Fibroblast of skin of back (primary cell): ENCODE results near the gene C17orf100.
"Not testable (repeated sequence)": the region's sequence is repeated elsewhere in the genome, so short reads cannot be mapped to it uniquely, and the experiment has no call there.

Experiments
- DNase-seq: peaks from one replicate; pipeline ENCODE4 v3.0.0-alpha.2; 2013

C17orf100 gene

DNA sequence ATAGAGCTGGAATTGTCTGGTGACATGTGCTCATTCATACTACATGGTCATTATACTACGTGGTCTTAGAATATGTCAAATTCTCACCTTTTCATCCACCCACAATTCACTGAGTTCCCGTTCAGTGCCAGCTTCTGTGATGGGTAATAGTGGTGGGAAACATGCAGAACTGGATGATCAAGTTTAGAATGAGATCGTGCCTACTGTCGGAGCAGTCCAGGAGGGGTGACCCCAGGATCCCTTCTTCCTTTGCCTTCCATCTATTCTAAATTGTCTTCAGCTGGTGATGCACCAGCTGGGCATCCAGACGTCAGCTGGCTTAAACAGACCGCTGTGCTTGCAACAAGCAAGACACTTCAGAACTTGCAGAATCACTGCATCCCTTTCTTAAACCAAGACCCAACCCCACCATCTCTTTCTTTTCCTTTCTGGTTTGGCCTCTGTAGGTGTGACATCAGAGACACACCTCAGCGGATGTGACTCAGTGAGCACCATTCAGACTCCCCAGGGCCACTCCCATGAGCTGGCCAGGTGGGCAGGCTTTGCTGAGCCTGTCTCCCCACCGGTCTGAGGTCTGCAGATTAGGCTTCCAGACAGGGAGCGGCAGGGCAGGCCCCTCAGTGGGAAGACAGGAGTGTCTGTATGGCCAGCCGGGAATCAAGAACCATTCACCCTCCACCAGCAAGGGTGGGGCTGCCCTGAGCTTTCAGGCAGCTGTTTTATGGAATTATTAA, 18.1 kb downstream of the C17orf100 start:
- DNase-seq: no peak

DNA sequence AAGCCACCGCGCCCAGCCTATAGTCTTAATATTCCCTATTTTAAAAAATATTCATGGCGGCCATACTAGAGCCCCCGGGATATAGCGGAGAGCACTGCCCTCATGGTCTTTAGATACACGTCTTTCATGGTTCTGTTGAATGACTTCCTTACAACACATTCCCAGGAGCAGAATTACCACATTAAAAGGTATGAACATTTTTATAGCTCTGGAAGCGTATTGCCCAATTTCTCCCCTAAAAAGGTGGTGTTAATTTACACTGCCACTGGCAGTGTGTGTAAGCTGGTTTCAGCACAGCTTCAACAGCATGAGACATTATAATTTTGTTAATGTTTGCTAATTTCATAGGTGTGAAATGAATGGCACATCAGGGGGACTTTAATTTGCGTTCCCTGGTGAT, 19.0 kb downstream of the C17orf100 start:
- no peak for DNase-seq

DNA sequence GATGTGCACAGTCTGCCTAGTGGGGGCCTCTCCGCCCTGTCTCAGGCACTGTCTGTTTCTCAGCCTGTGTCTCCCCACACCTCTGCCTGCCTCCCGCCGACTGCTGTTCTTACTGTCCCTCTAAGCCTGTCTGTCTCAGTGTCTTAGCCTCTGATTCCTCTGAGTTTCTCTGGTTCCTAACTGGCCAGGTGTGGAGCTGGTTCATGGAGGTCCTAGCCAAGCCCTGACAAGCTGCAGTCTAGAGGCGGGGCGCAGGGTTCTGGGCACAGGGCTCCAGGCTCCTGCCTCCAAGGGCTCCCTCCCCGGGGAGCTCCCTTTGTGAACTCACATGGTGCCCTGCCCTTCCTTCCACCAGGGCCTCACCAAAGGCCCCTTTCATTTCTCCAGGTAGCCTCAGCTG, 19.4 kb downstream of the C17orf100 start:
- DNase-seq: no peak

DNA sequence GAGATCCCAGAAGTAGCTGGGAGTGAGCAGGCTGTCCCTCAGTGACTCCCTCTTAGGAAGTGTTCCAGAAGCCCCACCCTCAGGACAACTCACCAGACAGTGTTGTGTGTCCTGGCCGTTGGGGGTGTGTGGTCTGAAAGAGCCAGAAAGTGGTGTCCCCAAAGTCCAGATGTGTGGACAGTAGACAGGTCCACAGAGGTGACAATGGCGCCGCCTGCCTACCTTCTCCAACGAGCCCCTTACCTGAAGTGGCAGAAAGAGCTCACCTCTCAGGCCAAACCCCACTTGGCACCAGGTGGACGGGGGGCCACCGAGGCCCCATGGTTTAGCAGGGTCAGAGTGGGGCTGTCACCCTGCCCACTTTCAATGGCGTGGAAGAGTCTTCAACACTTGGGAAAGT, 19.9 kb downstream of the C17orf100 start:
- no peak for DNase-seq

DNA sequence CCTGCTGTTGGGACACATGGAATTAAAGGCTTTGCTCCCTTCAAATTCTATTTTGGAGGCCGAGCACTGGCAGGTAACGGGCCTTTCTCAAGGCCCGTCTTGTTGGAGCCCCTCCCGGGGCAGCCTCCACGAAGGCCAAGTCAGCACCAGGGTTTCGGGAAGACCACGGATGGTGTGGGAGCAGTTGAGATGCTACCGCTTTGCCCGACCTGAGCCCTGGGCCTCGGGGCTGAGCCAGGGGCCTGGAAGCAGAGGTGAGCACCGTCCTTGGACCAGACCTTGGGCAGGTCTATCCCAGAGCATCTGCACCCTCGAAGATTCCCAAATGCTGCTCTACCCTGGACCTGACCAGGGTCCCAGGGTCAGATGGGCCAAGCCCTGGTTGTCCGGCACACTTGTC, 23.0 kb downstream of the C17orf100 start:
- DNase-seq: no peak

DNA sequence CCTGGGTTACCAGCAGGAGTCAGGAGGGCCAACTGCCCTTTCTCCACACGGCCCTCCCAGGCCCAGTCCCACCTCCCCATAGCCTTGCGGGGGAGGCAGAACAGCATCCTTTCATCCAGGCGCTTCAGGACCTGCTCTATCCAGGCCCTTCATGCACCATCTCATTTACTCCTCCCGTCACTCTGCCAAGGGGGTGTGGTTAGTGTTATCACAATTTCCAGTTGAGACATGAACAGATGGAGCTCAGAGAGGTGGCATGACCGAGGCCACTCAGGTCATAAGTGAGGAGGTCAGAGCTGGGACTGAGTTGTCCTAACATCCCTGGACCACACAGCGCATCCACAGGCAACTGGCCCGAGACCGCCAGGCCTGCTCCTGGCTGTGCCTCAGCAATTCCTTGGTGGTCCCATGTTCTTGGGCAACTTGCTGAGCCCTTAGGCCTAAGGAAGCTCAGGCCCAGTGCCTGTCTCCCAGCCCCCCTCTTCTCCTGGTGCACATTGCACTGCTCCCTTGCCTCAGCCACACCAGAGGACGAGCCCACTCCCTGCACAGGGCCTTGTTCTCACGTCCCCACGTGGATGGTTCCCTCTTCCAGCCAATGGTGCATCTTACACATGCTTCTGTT, 23.8 kb downstream of the C17orf100 start:
- DNase-seq: no peak

DNA sequence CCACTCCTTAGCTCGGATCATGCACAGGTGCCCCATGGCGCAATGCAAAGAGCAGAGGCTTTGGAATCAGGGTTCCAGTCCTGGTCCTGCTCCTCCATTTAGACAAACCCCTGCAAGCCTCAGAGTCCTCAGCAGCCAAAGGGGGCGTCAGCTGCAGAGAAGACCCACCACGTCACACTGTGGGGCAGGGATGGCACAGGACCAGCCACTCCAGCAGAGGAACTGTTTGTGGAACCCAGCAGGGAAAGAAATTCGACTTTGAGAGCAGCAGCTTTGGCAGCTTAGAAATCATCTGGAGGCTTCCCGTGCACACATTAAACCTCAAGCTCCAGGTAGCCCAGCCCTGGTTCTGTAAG, 25.2 kb downstream of the C17orf100 start:
- DNase-seq: no peak

DNA sequence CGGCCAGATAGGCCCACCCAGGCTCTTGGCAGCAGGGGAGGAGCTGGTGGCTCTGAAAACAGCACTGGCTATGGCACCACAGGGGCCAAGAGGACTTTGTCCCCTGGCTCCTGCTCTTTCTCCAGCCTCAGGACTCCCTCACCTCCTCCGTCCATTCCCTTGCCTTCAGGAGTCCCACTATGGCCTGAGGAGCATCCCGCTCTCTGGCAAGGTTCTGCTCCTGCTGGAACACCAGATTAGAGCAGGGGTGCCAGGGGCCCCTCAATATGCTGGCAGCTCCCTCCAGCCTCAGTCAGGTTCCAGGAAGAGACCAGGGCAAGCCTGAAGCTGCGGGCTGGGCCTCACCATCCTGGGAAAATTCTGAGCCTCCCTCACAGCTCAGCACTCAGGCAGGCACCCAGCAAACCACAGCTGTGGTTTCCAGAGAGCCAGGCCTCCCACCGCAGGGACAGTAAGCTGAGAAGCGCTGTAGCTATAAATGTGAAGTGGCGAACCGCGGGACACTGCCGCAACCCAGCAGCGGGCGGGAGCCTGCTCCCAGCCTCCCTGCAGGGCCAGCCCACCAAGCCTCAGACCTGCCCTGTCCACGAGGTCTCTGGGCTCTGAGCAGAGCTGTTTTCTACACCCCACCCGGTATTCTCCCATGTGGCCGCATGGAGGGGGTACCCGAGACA, 25.7 kb downstream of the C17orf100 start:
- DNase-seq: peak; percentile 65

DNA sequence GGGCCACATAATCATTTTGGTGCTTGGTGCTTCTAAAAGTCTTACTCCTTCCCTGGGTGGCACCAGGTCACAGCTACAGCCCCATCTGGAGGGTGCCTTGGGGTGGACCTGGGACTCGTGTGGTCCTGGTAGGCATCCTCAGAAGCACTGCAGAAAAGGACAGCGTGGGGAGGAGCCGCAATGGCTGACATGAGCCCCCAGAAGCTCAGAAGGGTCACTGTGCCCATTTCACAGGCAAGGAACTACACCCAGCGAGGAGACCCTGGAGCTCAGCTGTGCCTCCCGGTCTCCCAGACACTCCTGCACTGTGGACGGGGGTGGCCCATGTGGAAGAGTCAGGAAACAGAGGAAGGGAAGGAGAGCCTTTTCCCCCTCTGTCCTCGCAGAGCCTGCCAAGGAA, 26.4 kb downstream of the C17orf100 start:
- no peak for DNase-seq

DNA sequence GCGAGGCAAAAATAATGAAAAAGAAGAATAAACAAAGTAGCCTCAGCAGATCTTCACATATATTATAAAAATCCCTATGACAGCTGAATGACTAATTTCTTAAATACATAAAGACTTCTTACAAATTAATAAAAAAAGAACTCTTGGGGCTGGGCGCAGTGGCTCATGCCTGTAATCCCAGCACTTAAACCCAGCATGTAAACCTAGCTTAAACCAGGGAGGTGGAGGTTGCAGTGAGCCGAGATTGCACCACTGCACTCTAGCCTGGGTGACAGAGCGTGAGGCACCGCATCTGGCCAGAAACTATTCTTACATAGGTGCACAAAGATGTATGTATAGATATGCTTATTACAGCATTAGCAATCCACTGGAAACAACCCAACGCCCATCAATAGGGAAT, 27.7 kb downstream of the C17orf100 start:
- DNase-seq: no peak

DNA sequence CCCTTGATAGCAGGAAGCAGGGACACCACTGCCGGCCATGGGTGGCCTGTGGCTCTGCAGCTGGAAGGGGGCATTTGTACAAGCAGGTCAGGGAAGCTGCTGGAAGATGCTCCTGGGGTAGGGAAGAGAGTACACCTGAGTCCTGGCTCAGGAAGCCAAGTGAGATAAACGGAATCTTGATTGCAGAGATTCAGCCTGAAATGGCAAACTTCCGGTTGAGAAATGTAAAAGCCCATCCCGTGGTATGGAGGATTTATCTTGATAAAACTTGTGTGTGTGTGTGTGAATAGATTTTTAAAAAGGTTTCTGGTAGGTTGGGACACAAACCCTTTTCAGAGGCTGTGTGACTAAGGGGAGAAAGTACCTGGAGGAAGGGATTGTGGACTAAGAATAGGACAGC, 29.6 kb downstream of the C17orf100 start:
- DNase-seq: no peak

DNA sequence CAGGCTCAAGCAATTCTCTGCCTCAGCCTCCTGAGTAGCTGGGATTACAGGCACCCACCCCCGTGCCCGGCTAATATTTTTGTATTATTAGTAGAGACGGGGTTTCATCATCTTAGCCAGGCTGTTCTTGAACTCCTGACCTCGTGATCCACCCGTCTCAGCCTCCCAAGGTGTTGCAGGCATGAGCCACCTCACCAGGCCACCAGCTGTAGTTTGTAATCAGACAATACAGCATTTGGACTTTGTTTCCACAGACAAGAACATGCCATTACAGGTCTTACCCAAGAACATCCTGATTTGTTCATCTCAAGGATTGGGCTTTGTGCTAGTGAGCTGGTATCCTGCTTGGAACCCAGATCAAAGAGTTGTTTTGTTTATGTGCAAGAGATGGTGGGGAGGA, 30.1 kb downstream of the C17orf100 start:
- DNase-seq: no peak

DNA sequence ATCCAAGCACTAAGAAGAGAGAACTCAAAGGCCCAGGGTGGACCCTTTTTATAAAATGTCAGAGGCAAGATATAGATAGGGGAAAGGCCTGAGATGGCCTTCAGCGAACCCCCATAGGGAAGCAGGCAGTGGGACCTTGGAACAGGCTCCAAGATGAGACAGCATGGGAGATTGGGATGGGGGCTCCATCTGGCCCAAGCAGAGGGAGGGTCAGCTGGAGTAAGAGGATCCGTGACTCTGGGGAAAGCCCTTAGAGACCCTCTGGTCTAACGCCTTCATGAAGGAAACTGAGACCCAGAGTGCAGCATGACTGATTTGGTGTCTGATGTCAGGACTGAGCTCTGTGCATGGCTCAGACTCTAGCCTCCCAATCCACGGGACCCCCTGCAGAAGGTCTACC, 30.8 kb downstream of the C17orf100 start:
- no peak for DNase-seq

DNA sequence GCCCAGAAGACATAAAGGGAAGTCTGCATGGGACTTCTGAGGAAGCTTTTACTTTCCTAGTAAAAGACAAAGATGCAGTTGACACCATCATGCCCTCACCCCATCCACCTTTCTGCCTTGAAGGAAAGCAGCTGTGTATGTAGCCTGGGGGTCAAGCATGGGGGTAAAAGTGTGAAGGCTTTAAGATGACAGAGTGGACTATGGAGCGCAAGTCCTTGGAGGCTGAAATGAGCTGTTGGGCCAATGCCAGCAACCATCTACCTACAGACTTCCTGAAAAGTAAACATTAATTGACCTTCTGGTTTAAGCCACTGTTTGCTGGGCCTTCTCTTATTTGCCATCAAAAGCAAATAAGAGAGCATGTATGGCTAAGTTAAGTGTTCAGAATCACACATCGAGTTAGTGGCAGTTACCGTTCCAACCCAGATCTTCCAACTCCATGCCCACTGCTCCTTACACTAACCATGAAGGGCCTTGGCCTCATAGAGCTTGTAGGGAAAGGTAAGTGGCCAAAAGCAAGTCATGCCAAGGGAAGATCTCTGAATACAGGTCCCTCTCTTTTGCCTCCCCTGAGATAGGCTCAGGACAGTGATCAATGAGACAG, 31.6 kb downstream of the C17orf100 start:
- no peak for DNase-seq

DNA sequence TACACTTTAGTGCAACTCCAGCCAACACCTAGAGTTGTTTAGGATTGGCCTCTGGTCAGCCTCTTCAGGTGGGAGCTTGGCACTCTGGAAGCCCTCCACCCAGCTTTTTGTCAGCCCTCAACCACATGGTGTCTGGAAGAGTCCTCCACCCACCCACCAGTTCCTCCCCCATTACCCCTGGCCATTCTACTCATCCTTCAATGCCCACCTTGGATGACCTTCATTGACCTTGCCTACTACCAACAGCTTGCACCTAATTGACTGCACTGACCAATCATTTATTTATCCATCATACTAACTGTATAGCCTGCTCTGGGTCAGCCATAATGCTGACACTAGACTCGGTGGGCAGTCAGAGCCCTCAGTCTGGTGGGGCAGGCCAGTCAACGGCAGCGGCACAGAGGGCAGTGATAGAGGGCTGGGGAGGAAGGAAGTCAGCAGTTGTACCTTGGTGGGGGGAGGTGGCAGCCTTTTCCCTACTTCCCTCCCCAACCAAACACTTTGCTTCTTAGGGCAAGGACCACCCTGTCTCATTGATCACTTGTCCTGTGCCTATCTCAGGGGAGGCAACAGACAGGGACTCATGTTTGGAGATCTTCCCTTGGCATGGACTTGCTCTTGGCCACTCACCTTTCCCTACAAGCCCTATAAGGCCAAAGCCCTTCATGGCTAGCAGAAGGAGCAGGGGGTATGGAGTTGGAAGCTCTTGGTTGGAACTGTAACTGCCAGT, 32.3 kb downstream of the C17orf100 start:
- no peak for DNase-seq

DNA sequence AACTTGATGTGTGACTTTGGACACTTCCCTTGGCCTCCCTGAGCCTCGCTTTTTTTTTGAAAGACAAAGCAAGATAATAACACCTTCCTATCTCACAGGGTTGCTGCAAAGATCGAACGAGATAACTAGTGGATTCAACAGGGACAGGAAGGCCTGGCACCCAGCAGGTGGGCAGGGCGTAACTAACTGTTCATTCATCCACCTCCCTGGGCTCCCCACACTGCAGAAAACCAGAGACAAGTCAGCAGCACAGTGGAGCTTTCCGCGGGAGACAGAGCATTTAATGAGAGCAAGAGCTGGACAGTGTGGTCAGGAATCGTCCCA, 32.9 kb downstream of the C17orf100 start:
- DNase-seq: no peak

DNA sequence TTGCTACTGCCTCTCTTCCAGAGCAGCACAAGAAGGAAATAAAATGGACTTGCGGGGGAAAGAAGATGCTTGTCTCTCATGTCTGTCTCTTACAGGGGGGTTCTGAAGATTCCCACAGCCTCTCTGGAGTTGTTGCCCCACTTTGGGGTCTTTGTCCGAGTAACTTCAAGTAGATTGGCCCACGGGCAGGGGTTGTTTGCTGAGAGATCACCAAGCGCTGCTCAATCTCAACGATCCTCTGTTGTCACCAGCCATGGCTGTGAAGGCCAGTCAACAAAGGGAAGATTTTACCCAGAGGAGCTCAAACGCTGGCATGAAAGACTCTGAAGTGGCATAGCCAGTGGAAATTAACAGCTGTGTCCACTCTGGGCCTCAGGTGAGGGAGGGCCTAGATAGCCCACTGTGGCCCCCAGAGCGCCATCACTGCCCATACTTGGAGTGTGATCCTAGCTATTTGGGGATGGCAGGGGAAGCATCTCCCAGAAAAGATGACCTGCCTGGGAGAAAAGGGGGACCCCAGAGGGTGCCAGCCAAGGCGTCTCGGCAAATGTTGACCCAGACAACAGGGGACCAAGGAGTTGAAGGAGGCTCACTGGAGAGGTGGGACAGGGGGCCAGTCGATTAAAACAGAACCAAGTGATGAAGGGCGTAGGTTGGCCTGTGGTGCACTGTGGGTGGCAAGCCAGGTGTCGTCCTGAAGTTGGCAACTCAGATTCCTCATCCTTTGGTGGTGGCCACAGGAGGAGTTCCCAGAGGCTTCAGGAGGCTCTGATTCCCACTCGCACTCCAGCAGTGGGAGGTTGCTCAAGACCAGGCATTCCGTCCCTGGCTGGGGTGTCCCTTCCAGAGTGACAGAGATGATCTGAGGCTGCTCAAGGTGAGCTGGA, 33.6 kb downstream of the C17orf100 start:
- DNase-seq: no peak

DNA sequence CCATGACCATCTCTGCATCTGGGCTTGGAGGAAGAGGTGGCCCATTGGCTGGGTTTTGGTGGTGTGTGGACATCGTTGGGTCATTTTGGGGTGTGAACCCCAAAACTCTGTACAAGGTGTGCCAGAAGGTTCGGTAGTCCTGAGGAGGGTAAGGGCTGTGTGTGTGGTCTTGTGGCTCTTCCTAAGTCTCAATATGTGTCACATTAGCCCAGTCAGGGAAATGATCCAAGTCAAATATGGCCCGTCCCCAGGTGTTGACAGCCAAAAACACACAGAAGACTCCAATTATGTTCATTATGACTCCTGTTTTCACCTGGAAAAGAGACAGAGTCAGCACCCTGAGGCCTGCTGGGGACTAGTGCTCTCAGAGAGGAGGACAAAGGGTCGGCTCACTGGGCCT, 34.5 kb downstream of the C17orf100 start:
- no peak for DNase-seq

DNA sequence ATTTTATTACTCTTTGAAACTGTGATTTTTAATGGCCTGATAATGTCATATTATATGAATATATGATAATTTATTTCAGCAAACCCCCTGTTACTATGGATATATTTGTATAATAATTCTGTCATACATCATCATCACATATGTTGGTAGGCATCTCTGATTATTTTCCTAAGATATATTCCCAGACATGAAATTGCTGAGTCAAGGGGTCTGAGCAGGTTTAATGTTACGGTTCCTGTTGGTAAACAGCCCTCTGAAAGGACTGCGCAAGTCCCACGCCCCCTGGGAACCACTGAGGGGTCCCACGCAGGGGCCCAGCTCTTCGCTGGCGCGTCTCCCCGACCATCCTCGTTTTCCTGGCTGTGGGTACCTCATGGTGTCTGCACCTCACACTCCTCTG, 37.4 kb downstream of the C17orf100 start:
- no peak for DNase-seq

DNA sequence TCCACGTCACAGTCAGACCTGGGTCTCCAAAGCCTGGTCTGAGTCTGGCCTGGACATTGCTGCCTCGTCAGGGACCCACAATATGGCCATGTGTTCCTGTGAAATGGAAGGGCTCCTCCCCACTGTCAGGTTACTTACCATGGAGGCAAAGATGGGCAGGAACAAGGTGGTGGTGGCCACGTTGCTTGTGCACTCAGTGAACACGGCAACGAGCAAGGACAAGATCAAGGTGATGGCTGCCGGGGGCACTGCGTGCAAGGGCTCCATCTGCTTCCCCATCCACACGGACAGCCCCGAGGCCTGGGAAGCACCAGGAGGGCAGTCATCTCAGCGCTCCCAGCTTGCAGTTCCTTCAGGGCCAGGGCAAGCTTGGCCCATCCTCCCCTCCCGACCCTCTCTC, 39.1 kb downstream of the C17orf100 start:
- no peak for DNase-seq

DNA sequence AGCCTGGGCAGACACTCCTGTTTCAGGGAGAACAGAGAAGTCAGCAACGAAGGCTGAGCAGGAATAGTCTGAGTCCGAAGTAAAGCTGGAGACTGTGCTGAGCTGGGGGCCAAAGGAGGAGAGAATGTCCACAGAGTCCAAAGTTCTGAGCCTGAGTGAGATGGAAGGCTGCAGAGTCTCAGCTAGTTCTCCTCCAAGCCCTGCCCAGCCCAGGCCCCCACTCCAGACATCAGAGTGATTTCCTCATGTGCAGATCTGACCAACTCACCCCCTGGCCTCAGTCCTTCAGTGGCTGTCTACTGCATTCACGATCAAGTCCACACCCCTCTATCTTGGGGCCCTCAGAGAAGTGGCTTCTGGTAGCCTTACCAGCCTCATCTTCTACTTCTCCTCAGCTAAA, 40.0 kb downstream of the C17orf100 start:
- DNase-seq: no peak

DNA sequence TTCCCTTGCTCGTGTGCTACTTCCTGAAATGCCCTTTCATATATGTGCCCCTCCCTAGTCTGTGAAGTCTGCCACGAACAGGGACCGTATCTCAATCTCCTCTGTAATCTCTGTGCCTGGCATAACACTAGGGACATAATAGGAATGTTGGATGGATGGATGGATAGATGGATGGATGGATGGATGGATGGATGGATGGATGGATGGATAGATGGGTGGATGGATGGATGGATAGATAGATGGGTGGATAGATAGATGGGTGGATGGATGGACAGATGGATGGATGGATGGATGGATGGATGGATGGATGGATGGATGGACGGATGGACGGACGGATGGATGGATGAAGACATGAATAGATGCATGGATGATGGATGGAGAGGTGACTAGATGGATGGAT, 40.4 kb downstream of the C17orf100 start:
- DNase-seq: not testable (repeated sequence)
